HG02840 (cell line): ENCODE data around the gene MTCH1.
"Not testable (repeated sequence)": the region's sequence is repeated elsewhere in the genome, so short reads cannot be mapped to it uniquely, and the experiment has no call there.

ENCODE experiments used
- ATAC-seq: cut with Tn5 transposase; IDR thresholded peaks from one replicate; pipeline ENCODE4 v1.9.1; 2021; ENCODE audit warnings: mild to moderate bottlenecking, moderate library complexity, moderate number of reproducible peaks; ENCODE audit not compliant: unreplicated experiment, low FRiP score

The MTCH1 gene

GRCh38 chr6:36999061-36999750, 13.2 kb upstream of the MTCH1 start:
- ATAC-seq: no peak

GRCh38 chr6:36998723-36999038, 12.7 kb upstream of the MTCH1 start:
- ATAC-seq: no peak

GRCh38 chr6:36997811-36998722, 12.1 kb upstream of the MTCH1 start:
- ATAC-seq: no peak

DNA sequence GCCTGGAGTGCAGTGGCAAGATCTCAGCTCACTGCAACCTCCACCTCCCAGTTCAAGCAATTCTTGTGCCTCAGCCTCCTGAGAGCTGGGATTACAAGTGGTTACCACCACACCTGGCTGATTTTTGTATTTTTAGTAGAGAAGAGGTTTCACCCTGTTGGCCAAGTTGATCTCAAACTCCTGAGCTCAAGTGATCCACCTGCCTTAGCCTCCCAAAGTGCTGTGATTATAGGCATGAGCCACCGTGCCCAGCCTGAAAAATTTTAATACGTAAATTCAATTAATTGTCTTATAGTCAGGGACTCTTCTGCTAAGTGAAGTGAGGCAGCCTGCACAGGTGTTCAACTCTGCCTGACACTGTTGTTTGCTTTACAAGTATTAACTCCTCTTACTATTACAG, 4.4 kb upstream of the MTCH1 start:
- ATAC-seq: not testable (repeated sequence)

DNA sequence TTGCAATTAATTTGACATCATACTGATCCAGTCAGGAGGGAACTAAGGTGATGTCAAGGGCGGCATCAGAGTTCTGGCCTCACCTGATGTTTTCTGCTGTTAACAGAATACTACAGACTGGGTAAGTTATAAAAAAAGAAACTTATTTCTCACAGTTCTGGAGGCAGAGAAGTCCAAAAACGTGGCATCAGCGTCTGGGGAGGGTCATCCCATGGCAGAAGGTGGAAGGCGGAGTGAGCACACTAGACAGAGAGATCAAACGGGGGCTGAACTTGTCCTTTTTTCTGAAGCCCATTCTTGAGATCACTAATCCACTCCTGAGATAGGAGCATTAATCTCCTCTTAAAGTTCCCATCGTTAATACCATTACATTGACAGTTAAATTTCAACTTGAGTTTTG, 3.3 kb upstream of the MTCH1 start:
- no peak for ATAC-seq

DNA sequence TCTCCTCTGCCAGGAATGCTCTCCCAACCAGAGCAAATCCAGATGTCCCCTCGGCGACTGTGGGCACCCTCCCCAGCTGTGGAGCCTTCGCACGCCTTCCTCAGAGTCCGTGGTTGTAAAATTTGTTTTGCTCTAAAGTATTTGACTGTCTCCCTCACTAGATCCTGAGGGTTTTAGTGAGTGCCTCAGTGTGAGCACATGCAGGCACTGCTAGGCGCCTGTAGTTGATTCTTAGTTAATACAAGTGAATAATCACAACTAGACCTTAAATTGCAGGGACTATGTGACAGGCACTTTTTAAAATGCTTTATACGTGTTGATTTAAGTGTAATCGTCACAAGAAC, 680 bp upstream of the MTCH1 start:
- ATAC-seq: no peak

- ATAC-seq: no peak
These were observed 584 bp downstream of the MTCH1 start for GRCh38 chr6:36985417-36985807.

DNA sequence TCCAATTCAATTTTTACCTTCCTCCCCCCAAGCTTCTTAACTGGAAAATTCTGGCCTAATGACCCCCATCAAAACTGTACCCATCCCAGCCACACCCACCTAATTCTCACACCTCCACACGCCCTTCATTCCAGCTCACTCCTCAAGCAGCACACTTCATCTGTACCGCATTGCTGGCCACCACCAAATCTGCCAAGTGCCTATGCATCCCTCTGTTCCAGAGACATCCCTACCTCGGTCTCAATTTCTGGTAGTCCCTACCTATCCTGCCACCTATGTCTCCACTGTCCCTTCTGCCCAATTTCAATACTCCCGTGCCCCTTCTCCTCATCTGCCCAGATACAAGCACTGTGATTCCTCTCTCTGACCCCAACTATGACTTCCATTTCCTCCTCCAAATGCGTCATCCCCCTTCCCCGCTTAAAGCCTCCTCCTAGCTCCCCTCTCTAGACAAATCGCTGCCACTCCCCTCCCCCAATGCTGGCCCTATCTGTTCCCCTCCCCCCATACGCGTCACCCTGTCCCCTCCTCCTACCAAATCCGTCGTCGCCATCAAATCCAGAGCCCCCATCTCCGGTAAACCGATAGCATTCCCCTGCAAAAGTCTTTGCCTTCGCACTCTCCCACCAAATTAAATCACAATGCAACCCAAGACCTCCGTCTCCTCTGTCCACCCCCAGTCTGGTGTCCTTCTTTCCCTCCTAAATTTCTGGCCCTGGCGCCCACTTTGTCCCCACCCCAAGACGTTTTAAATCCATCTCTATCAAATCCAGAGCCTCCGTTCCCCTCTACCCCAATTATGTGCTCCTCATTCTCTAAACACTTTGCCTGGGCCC, 1.2 kb downstream of the MTCH1 start:
- ATAC-seq: no peak

GRCh38 chr6:36983538-36983937, 2.5 kb downstream of the MTCH1 start:
- no peak for ATAC-seq

GRCh38 chr6:36980876-36981619, 4.9 kb downstream of the MTCH1 start:
- no peak for ATAC-seq

DNA sequence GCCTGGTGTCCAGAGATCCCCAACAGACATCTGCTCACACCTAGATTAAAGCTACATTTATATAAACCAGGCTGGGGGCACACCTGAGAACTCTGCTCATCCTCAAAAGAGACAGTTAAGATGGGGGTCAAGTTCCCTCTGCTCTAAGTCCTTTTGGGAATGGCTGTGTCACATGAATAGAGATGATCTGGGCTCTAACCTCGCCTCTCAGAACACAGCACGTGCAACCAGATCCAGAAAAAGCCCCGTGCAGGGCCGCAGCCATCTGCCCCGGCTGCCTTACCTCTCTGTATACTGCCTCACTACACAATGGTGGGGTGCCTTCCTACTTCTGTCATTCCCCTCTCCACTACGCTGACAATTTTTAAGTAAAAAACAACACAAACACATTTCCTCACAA, 5.9 kb downstream of the MTCH1 start:
- ATAC-seq: no peak

GRCh38 chr6:36979347-36979742, 6.7 kb downstream of the MTCH1 start:
- ATAC-seq: no peak

GRCh38 chr6:36978421-36979346, 7.3 kb downstream of the MTCH1 start:
- no peak for ATAC-seq

DNA sequence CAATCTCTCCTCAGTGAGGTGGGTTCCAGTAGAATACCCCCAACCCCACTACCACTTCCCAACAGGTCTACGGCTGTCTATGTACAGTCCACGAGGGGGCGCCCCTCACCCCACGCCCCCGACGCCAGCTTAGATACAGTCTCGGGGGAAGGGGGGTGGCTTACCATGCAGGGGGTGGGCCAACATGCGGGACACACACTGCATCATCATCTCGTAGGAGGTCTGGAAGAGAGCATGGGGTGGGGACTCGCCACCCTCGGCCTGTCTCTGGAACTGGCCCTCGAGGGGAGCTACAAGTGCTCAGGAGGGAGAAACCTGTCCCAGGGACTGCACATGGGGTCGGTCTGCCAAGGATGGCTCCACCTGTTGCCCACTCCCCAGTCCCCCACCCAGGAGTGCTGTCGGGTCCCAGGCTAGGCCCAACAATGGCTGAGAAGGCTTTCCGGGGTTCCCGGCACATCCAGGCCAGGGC, 8.5 kb downstream of the MTCH1 start:
- ATAC-seq: no peak

- ATAC-seq: no peak
These were observed 9.1 kb downstream of the MTCH1 start for GRCh38 chr6:36976931-36977330.

DNA sequence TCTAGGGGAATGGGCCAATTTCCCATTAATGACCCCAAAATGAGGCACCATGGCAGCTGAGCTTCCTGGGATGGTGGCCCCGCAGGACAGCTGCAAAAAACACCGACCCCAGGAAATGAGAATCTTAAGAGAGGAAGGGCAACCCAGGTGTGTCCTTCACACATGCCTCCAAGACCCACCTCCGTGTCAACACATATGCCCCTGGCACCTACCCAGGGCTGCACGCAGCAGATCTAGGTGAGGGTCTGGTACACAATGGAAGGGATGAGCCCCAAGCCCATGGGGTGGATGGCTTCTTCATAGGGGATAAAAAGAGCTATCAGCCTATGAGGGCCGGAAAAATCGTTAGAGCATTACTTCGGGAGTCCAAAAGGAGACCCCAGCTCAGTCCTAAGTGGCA, 9.5 kb downstream of the MTCH1 start:
- ATAC-seq: no peak

GRCh38 chr6:36976007-36976264, 10.1 kb downstream of the MTCH1 start:
- ATAC-seq: no peak

- no peak for ATAC-seq
These were observed 10.6 kb downstream of the MTCH1 start for GRCh38 chr6:36975231-36976006.

DNA sequence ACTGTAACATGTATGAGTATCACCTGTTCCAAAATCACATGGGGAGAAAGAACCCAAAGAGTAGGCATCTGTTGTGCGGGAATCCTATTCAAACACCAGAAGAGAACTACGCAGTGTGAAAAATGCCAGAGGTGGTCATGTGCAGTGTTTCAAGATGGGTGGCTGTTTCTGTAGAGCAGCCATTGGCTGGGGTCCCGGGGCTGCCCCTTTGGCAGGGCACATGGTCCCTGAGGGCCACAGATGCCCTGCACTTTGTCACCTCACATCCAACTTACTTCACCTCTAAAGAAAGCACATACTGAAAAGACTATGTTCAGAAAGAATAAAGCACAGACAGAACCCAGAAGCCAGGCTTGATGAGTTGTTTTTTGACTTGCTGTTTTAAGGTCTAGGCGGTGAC, 12.3 kb downstream of the MTCH1 start:
- ATAC-seq: no peak
